UCSD-AML1 (cell line): ENCODE data around the gene FBXO9.

Source experiments
- DNase-seq: peaks from one replicate; lab custom pipeline; 2025; ENCODE audit not compliant: unreplicated experiment; lab: John Stamatoyannopoulos, UW

FBXO9 gene

DNA sequence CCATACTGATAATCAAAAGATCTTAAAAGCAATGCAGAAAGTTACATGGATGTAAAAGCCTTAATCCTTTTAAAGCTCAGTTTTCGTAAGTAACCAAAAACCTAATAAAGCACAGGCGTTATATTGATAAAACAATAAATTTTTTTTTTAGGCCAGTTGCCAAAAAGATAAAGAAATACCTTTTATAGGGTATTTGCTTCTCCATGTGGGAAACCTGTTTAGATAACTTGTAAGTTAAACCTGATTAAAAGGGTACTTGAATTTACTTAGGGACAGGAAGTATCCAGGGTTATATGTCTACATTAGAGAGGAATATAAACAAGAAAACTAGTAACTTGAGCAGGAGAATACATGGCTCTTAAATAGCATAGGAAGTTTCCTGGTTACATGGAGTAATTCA, 21.1 kb downstream of the FBXO9 start:
- no peak for DNase-seq

DNA sequence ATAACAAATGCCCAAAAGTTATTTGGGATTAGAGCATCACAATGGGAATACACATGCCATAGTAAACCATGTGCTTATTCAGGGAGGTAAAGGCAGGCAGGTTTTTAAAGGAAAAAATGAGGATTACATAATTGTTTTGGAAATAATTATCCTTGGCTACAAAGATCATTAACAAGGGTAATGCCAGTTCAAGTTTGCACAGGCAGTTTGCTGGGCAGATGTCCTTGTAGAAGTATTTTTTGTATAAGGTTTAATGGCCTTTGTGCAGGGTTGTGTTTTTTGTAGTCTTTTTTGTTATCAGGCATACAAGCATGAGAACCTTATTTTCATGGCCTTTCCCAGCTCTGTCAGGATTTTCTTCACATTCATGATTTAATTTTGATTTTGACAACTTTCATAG, 24.7 kb downstream of the FBXO9 start:
- DNase-seq, result no peak

DNA sequence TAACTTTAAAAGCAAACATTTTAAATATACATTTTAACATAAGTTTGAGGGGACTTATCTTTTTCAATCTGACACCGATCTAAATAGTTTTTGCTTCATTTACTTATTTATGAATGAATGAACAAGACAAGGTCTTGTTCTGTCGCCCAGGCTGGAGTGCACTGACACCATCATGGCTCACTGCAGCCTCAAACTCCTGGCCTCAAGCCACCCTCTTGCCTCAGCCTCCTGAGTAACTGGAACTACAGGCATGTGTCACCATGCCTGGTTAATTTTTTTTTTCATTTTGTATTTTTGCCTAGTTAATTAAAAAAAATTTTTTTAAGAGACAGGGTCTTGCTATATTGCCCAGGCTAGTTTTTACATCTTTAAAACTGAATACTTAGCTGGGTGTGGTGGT, 25.4 kb downstream of the FBXO9 start:
- no peak for DNase-seq

DNA sequence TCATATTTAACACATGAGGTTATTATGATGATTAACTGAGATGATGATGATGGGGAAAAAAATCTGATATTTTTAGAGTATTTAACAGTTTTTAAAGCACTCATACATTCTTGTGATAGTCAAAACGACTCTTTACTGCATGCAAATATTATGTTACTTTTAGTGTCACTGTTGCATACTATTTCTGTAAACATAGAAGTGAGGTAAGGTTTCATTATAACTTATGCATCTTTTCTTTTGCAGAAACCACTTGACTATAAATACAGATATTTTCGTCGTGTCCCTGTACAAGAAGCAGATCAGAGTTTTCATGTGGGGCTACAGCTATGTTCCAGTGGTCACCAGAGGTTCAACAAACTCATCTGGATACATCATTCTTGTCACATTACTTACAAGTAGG, 30.1 kb downstream of the FBXO9 start:
- DNase-seq, result no peak

DNA sequence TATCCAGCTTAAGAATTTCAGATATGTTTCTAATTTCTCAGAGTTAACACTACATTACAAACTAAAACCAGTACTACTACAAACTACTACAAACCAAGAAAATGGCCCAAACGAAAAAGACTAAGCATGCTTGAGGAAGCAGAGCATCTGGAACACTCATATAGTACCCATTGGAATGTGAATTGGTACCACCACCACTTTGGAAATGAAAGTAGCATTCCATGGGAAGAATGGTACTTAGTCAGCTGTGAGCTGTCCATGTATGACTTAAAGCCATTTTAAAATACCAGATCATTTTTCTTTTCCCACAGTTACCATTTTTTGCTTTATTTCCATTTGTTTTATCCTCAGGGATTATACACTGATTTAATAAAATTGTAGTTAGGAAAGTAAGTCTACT, 30.5 kb downstream of the FBXO9 start:
- DNase-seq, result no peak

DNA sequence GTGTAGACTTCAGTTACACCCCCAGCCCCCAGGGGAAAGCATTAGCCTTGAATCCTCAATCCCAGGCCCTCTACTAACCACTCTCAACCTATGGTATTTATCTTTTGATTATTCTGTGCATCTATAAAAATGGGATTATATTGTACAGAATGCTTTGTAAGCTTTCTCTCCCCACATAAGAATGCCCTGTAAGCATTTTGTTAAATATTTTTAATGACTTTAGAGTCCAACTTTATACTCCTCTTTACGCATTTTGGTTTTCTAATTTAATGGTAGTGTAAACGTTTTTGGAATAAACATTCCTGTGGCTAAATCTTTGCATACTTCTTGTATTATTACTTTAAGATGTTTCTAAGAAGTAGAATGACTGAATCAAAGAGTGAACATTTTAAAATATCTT, 35.4 kb downstream of the FBXO9 start:
- DNase-seq, result no peak

DNA sequence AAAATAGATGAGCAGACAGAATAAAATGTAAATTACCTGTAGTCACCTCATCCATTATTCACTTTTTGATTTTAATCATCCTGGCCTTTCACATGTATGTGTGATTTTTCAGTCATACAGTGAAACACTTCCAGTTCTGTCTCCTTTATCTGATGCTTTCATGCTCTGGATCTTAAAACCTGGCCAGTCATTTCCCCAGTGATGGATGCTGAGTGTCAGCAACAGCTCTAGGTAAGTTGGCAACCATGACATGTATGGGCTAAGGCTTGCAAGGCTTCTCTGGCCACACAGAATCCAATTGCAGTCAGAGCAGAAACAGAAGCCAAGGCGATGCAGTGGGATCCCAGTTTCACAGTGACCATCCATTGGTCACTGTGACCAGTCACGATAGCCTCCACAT, 35.8 kb downstream of the FBXO9 start:
- DNase-seq, result no peak

DNA sequence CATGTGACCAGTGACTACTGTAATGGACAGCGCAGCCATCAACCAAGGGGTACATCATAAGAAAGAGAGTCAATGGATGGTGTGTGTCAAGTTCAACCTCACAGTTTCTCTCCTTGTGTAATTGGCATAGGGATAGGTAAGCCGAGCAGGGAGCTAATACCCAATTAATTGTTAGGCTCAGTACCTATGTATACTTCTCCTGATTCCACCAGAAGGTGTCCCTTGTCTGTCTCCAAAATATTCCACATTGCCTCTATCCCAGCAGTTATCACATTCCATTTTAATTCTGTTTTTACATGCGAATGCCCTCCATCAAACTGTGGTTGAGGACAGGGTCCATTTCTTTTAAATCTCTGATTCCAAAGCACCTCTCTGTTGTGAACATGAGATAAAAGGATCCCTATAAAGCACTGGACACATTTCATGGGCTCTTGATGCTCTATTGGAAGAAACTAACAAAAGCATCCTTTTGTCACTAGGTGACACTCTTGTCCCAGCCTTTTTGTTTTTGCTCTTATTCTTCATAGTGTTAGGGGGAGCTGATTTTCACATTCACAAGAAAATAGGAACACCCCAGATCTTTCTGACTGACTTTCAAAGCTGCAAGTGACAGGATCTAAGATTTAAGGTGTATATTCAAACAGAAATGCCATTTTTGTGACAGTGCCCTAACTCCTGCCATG, 38.9 kb downstream of the FBXO9 start:
- no peak for DNase-seq

DNA sequence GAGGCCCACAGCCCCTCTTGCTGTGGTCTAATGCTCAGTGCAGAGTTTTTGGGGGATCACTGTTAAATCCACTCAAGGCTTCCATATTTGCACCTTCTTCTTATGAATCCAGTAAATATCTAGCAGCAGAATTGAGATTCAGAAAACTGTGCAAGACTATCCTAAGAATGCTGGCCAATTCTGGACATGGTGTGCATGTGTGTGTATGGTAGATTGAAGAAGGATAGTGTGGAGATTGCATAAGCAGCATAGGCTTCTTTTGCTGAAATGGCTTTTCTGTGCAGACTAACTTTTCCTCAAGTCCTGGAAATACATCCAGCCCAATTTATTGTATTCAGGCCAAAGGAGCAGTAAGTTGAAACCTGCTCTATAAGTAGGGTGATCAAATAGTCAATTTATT, 39.7 kb downstream of the FBXO9 start:
- no peak for DNase-seq

DNA sequence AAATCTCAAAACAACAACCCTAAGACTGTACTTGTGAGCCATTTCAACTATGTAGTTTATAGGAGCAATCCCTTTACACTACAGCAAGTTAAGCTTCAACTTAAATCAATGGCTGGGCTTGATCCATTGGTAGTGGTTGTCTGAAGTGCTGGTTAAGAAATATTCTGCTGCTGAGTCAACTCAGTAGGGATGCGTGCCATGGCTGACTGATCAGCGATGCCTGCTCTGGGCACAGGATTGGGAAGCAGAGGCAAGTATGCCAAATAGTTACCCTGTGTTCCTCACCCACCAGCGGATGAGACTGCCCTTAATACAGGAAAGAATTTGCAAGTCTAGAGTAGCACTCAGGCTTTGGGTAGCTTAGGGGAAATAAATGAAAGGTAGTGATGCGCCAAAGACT, 41.9 kb downstream of the FBXO9 start:
- DNase-seq, result no peak

DNA sequence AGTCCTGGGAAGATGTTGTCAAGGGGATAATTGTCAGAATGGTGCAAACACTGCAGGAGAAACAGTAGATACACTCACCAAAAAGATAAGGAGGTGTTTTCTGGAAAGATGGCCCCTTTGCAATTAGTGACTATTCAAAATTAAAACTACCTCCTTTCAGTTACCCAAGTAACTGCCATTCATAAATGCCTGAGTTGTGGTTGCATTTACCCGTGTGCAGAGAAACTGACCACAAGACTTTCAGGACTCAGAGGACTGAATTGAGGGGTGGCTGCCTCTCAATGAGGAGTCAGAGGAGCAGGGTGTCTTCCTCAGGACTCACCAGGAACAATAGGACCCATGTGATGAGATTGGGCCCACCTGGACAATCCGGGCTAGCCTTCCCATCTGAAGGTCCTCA, 44.4 kb downstream of the FBXO9 start:
- DNase-seq, result no peak

DNA sequence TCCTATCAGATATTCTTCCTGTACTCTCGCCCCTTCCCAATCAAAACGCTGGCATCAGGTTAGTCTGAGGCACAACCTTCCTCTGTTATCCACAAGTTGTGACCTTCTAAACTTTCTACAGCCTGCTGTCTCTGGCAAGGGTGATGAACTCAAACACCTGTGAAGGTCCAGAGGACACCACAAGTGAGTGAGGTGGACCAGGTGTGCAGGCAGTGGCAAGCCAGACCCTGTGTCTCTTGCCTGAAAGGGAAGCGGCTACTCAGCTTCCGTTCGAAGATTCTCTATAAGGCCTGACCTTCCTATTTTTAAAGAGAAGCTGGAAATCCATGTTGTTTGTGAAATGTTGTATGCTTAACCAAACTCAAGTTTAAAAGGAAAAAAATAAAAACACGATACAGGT, 46.7 kb downstream of the FBXO9 start:
- DNase-seq, result no peak

DNA sequence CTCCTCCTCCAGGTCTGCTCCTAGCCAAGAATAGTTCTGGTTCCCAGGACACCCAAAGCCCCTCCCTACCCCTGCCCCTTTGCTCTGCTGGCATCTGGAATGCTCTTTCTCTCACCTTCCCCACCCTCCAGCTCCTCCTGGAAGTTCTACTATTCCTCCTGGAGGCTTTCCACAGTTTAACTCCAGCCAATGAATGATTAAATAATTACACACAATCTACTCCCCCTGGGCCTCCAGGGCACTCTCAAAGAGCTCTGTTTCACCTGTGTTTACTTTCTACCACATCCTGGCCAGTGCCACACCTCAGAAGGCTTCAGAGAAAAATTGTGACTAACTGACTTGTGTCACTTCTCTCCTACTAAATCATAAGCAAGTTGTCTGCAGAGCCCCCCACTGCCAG, 47.2 kb downstream of the FBXO9 start:
- DNase-seq, result no peak

DNA sequence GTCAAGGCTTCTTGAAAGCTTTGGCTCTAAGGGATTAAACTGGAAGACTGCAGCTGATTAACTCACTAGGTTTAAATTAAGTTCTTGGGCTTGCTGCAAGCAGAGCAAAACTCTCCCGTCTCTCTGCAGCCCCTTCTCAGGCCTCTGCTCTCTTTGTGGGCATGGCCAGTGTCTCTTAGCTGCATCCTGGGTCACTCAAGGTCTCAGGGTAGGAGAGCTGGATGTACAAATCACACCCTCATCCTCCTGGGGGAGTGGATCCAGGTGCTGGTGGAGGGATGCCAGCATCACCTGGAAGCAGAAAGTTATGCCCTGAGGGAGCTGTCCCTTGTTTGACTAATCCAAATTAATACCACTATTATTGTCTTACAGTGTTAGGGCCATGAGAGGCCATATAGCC, 47.7 kb downstream of the FBXO9 start:
- DNase-seq, result no peak

DNA sequence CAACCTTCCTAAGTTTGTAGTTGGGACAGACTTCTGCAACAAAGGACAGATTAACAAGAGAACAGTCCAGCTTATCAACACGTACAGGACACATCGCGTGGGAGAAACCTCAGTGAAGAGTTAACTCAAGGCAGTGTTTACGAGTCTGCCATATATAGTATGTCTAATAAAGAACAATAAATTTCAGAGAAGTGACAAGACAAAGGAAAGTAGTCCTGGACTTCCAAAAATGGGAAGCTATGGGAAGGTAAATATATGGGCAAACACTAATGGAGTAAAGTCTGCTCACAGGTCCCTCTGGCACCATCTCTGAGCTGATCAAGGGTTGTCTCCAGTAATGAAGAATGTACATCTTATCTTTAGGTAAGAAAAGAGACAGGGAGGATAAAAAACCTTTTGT, 48.5 kb downstream of the FBXO9 start:
- DNase-seq, result no peak

DNA sequence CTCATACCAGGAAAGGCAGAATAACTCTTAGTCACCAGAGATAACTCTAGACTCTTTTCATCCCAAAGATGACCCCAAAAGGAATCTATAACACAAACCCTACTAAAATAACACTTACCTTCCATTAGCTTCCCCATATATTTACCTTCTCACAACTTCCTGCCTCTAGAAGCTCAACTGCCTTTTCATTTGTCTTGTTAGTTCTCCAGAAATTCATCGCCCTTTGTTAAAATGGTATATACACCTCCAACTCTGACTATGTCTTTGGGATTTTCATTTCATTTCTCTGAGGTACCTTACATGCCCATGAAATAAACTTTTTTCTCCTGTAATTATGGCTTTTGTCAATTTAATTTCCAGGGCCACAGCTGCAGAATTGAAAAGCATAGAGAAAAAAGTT, 49.9 kb downstream of the FBXO9 start:
- DNase-seq, result no peak

DNA sequence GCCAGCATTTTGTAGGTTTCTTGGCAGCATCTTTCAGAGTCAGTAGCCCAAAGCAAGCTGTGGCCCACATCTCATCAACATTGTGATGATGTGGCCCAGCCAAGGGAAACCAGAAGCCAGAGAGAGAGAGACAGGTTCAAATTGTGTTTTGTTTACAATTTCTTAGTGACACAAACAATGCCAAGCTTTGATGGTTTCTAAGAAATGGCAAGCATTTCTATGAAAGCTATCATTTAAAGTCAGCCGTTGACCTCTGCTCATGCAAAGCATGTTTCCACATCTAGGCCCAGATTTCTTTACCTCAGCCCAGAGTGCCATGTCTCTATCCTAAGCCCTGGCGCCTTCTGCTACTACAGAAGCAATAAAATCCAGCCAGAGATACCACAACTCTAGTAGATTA, 50.5 kb downstream of the FBXO9 start:
- DNase-seq, result no peak

DNA sequence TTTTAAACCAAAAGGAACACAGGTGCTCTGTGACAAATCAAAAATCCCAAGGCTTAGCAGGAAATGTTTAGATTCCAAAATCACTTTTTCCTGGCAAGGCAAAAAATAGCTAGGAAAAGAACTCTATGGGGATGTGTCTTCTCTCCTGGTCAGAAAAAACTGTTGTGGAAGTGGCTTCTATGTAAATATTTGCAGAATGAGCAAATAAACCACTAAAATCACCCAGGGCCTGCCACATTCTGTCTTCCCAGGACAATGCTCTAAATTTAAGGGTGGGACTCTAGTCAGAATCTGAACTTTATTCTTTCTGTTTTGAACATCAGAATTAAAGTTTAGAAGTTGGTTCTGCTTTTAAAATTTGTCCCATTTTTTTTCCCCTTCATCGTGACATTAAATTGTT, 54.1 kb downstream of the FBXO9 start:
- DNase-seq, result no peak

DNA sequence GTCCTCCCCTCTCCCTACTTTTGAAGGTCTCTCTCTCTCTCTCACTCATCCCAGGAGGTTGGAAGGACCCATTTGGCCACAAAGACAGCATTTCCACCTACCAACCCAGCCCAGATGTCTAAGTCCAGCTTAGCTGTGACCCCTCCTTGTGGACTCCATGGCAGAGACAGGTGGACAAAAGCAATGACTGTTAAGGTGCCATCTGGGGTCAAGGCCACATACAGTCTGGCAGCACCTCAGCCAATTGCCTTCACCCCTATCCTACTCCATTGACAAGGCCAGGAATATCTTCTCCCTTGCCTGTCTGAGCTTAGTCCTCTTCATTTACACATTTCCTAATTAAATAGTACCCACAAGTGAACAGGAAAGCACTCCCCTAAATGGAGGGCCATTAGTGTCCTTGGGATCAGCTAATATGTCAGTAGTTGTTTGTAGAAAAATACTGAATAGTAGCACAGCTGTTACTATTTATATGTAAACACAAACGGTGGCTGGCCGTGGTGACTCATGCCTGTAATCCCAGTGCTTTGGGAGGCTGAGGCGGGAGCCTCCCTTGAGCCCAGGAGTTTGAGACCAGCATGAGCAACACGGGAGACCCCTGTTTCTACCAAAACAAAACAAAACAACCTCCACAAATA, 54.7 kb downstream of the FBXO9 start:
- DNase-seq, result no peak

DNA sequence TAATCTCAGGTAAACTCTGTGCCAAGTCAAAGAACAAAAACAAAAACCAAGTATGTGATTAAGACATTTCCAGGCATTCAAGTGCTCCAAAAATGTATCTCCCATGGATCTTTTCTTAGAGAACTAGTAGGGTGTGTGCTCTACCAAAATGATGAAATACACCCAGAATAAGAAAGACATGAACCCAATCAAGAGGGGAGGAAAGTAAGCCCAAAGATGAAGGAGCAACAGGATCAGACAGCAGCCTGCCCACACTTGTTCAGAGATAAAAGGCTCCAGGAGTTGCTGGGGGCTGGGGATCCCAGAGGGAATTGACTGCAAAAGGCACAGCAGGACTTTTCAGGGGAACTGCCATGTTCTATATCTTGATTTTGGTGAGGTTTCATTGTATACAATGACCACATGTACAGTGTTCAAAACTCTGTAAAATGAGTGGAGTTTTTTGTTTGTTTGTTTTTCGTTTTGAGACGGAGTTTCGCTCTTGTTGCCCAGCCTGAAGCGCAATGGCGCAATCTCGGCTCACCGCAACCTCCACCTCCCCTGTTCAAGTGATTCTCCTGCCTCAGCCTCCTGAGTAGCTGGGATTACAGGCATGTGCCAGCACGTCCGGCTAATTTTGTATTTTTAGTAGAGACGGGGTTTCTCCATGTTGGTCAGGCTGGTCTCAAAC, 59.1 kb downstream of the FBXO9 start:
- DNase-seq, result no peak

DNA sequence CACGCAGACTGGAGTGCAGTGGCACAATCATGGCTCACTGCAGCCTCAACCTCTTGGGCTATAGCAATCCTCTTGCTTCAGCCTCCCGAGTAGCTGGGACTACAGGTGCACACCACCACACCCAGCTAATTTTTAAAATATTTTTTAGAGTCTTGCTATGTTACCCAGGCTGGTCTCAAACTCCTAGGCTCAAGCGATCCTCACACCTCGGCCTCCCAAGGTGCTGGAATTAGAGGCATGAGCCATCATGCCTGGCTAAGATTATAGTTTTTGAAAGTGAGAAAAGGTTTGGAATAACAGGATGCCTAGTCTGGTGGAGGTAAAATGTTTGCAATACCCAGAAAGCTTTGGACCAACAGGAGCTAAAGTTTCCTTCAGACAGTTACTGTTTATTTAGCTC, 60.1 kb downstream of the FBXO9 start:
- DNase-seq, result no peak

DNA sequence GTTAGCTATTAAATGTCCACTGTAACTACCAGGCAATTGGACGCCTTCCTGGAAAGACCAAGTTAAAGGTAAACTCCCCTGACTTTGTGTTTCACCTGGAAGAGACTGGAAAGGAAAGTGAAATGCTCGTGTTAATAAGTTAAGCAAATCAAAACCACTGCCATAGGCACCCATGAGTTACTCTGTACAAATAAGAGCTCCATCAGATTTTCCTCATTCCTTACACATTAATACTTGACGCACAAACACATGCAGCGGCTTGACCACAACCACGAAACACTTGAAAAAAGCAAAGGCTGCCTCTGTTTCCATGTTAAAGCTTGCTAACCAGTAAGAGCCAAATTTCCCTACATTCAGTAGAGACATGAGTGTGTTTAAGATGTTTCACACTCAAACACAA, 63.6 kb downstream of the FBXO9 start:
- no peak for DNase-seq
